Myometrial cell (primary cell): ENCODE results near the gene GOLGA6L9. TPM values are rescaled to one million over a fixed set of nuclear protein-coding genes. Genes with fewer than 3 reads are reported as not detected.

Experiments
- total RNA-seq: library from RNA; depleted of rRNA; stranded (reverse); fragments of >200 nt; gene quantifications from 2 replicates; pipeline ENCODE4 v1.2.3, GENCODE V29; 2015

GOLGA6L9 gene, protein sequence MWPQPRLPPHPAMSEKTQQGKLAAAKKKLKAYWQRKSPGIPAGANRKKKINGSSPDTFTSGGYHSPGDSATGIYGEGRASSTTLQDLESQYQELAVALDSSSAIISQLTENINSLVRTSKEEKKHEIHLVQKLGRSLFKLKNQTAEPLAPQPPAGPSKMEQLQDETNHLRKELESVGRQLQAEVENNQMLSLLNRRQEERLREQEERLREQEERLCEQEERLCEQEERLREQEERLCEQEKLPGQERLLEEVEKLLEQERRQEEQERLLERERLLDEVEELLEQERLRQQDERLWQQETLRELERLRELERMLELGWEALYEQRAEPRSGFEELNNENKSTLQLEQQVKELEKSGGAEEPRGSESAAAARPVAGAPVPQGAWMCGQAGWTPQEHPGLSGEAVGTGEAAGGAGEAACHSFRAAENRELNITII
- under 0.01 and 1.6 TPM in 2 replicates for total RNA-seq

GRCh38 chr15:82429693-82430092 lies at the start of gene GOLGA6L9:
GOLGA6L9 (plus strand) TSS chr15:82429816; CDS start chr15:82430080, 264 bp downstream.

Other genes starting within 250 kb of the GOLGA6L9 start
- gene EFL1, start 167.1 kb upstream of the GOLGA6L9 start, total RNA-seq, result 14.9 and 17.3 TPM in 2 replicates
- gene SAXO2, start 167.0 kb upstream of the GOLGA6L9 start, total RNA-seq, result 0.29 and 0.71 TPM in 2 replicates
- gene GOLGA6L10, start 80.3 kb upstream of the GOLGA6L9 start, total RNA-seq, result 0.29 and 1.8 TPM in 2 replicates
- 2,812 and 3,029 TPM in 2 replicates for gene RPS17, start 110.6 kb downstream of the GOLGA6L9 start, total RNA-seq
- gene CPEB1, start 217.5 kb downstream of the GOLGA6L9 start, total RNA-seq, result 3.0 and 8.1 TPM in 2 replicates